ENCODE measurements around the gene ST3GAL2. TPM values are rescaled to one million over a fixed set of nuclear protein-coding genes. Genes with fewer than 3 reads are reported as not detected.

ST3GAL2 gene
- total and polyA plus RNA-seq, 9 of the 15 experiments (the other 6 are each of a cell fraction or from before 2014, with no cell fraction given) = 1.5 to 108 (median 34.3) TPM

GRCh38 chr16:70359552-70359951 lies 79.3 kb downstream of the ST3GAL2 start (continued):
- TF ChIP-seq ARID3B (CRISPR knock-in tag; IDR thresholded peaks at IDR 0.05; ENCODE audit: borderline replicate concordance) (no peak), PURB (CRISPR knock-in tag; IDR thresholded peaks at IDR 0.05; ENCODE audit: low read depth) (no peak), RCOR1 (IDR thresholded peaks at IDR 0.05; ENCODE audit: borderline replicate concordance in 1 of 2, low read depth in 2 of 2, low read length in 2 of 2) (no peak), JUNB (CRISPR knock-in tag; conservative IDR thresholded peaks at IDR 0.05) (no peak), NR2C2 (CRISPR knock-in tag; IDR thresholded peaks at IDR 0.05) (no peak), NR2C2 (tag; IDR thresholded peaks at IDR 0.05) (no peak), ATF6 (CRISPR knock-in tag; IDR thresholded peaks at IDR 0.05) (no peak)

- H3K27ac ChIP-seq (ENCODE audit: extremely low read depth, low read depth, low read length) = no peak overlapping the region
- no peaks in the 10 kb centered on the region for H3K27me3 ChIP-seq (ENCODE audit: control insufficient read depth in 2 of 2, insufficient read depth in 2 of 2, low read length in 2 of 2)
- no peak overlapping the region for H2AFZ ChIP-seq (ENCODE audit: low read depth, low read length)
- FAIRE-seq = no peak
- no peaks in the 10 kb centered on the region for H3K9me3 ChIP-seq (replicated peaks; ENCODE audit: control insufficient read depth, insufficient read depth, low read depth, low read length)
- in situ Hi-C loops (cut with MboI) (no loop called here), intact Hi-C loops (cut with micrococcal nuclease) (no loop called here)
- no peaks in the 10 kb centered on the region; the same call in 1 of the 2 replicates for H4K20me1 ChIP-seq (replicated peaks; ENCODE audit: control insufficient read depth, insufficient read depth, low read length)
- BruUV-seq (replicated peaks) = no TSS peak
- no peak overlapping the region for H3K4me2 ChIP-seq (ENCODE audit: insufficient read depth, low read length)
- 58% methylated on average over 2 of the region's 2 CpGs for WGBS (ENCODE audit: insufficient coverage, low coverage, missing lambda C conversion rate)
- H3K4me1 ChIP-seq (replicated peaks in 1 of 2; ENCODE audit: control insufficient read depth in 2 of 2, insufficient read depth in 2 of 2, low read length in 2 of 2) = peaks cover 4 to 6% of the 10 kb centered on the region in 2 experiments; a peak in 4 of 5 replicates
- DNase-seq (ENCODE audit: extremely low read depth in 1 of 4, low spot score in 3 of 4) = no peak
- no peaks in the 10 kb centered on the region for H3K9me1 ChIP-seq (ENCODE audit: control insufficient read depth, insufficient read depth, low read length)
- H3K36me3 ChIP-seq (ENCODE audit: control insufficient read depth, insufficient read depth, low read length) = peaks cover 55% of the 10 kb centered on the region
- ChIA-PET POLR2A (interaction anchor here (0.9 to 1.0 kb wide), 2 partner anchors 24 to 215 kb away, joined by 3 to 4 read pairs; no protein-coding TSS in a partner anchor), CTCF (ENCODE audit: low intra/inter-chr PET ratio) (no interaction called here)
- H3K4me3 ChIP-seq = no peak overlapping the region
- no peak for ATAC-seq
- H3K9ac ChIP-seq (ENCODE audit: insufficient read depth in 1 of 2, low read depth in 2 of 2, low read length in 2 of 2) = no peak overlapping the region; a peak in 1 of 4 replicates
- H3K79me2 ChIP-seq (ENCODE audit: control insufficient read depth, insufficient read depth, low read length) = peaks cover 53% of the 10 kb centered on the region
- no peak for TF ChIP-seq ZBTB40 (IDR thresholded peaks at IDR 0.05)
- no peak for TF ChIP-seq ZBTB40 (CRISPR knock-in tag; IDR thresholded peaks at IDR 0.05)
Observed at GRCh38 chr16:70349783-70350182, 89.1 kb downstream of the ST3GAL2 start.

Data from K562 (cell line).